GM21529 (cell line): Measurements from ENCODE around the gene ERG28.
"Not testable (repeated sequence)": the region's sequence is repeated elsewhere in the genome, so short reads cannot be mapped to it uniquely, and the experiment has no call there.

Experiments used
- ATAC-seq: cut with Tn5 transposase; IDR thresholded peaks from one replicate; pipeline ENCODE4 v1.9.1; 2021; ENCODE audit not compliant: unreplicated experiment

Gene ERG28

DNA sequence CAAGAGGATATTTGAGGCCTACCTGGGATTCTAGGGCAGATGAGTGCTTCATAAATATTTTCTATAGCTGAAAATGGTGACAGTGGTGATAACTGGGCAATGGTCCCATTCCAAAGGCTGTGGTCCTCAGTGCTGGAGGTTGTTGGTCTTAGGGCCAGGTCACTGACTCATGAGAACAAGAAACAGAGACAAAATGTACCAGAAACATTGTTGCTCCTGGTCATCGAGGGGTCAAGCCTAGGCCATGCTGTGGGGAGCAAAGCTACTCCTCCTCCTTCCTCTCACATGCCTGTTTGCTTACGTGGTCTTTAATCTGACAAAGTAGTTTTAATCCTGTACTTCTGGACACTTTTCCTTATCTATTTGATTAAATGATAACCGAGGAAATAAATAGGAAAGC lies 33.8 kb downstream of the ERG28 start:
- no peak for ATAC-seq

DNA sequence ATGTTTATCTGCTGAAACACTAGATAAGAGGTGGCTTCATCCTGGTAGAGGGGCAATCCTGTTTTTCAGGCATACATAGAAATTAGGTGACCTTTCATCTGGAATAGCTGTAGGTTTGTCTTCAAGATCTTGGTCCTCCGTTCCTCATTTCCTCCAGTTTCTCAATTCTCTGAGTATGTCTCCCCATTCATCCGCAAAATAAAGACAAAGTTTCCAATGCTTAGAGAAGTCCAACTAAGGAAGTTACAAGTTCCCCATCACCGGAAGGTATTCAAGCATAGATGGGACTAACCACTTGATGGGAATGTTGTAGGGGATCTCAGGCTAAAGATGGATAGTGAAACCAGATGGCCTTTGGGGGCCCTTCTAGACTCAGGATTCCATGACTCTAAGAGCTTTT lies 34.3 kb downstream of the ERG28 start:
- no peak for ATAC-seq

GRCh38 chr14:75625034-75625433 lies 35.6 kb downstream of the ERG28 start:
- no peak for ATAC-seq

DNA sequence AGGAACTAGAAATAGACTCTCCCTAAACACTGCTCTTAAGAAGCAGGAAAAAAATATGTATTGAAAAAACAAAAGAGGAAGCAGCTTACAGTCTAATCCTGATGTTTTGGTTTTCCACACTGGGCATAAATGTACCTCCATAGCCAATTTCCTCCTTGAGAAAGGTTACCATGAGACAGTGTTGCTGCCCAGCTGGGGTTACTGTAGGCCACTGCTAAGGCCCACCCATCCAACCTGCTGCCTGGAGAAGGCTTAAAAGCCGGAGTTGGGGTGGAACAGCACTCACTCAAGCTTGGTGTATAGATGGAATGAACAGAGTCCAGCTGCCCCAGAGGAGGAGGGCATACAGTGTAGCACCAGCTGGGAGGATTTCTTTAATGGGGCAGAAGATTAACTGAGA lies 41.1 kb downstream of the ERG28 start:
- no peak for ATAC-seq

DNA sequence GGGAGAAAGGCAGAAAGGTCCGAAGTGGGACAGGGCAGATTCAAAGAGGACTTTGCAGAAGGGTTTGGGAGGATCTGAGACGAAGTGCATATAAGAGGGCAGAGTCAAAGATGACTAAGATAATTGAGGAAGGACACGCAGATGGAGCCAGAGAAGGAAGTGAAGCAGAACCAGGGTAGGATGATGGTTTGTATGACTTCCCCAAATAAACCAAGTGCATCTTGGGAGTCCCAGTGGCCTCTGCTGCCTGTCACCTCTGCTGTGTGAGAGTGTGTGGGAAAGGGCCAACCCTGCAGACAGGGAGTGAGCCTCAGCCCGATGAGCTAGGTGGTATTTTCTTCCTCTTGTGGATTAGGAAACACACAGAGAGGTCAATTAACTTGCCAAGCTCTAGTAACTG lies 45.5 kb downstream of the ERG28 start:
- ATAC-seq, result no peak

DNA sequence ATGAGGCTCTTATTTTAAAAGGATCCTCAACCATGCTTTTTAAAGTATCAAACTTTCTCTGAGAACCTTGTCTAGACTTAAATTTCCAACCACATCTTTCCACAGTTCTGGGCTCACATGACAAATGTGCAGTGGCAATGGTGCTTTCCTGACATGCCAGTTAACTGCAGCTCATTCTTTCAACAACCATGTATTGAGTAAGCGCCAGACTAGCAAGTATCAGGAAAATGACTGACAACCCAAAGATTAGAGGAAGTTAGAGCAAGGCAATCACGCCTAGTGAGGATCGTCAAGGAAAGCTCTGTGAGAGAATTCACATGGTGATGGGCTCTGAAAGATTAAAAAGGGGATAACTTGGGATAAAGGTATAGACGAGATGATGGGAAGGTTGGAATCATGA lies 46.5 kb downstream of the ERG28 start:
- no peak for ATAC-seq

DNA sequence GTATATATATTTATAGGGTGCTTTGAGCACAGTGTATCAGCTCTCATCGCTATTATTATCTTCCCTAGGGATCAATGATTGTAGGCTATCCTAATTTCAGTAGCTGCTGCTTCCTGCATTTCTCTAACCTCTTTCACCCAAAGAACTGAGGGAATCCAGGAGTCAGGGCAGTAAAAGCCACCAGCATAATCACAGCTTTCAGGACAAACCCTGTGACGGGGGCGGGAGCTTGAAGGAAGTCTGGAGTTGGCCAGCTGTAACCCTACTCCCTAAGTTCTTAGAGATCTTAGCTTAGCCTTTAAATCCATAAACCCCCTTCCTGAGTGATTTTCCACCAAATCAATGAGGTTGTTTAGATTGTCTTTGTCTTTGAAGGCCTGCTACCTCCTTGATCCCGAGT lies 48.5 kb downstream of the ERG28 start:
- no peak for ATAC-seq

GRCh38 chr14:75610834-75611233 lies 49.8 kb downstream of the ERG28 start:
- ATAC-seq, result no peak

DNA sequence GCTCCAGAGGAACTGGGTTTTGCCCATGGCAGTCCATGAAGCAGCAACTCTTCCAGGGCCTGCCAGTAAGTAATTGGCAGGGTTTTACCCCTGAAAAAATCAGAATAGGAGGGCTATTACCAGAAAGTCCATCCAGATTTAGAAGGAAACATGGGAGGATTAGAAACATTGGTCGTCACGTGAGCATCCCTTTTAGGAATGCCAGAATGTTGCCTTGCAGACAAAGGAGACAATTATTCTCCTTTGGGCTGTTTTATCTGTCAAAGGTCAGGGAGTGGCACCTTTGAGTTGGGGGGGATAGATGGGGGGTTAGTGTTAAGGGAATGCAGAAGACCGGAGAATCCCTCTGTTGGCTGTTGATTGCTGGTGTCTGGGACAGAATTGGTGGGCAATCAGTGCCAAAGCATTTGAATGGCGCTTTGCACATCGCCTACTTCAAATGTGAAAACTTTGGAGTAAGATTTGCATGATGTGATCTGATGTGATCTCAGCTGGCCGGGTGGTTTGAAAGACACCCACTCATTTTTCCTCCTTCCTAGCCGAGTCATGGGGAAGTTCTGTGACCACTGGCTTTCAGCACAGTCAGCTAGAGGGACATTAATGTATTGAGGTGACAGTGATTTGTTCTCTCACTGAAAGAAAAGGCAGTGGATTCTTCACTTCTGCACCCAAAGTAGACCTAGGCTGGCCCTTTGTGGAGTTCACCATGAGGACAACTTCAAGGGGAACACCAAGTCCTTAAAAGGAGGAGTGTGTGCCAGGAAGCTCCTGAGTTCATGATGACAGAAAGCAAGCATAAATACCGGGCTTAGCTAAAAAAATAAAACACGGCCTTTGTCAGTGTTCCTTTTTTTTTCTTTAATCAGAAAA lies 50.8 kb downstream of the ERG28 start:
- ATAC-seq, result no peak

DNA sequence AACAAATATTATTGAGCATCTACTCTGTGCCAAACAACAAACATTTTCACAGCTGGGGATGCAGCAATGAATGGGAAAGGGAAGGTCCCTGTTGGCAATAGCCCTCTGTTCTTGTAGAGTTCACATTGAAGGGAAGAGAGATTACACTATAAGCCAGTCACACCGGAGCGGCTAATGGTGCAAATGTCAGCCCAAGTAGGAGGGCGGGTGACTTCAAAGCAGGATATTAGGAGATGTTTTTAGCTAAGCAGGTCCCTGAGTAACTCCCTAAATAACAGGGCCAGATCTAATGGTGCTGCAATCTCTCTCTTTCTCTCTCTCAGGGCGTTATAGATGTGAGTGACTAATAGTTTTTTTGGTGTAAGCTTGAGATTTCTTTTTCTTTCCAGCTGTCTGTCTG lies 51.6 kb downstream of the ERG28 start:
- ATAC-seq, result no peak

DNA sequence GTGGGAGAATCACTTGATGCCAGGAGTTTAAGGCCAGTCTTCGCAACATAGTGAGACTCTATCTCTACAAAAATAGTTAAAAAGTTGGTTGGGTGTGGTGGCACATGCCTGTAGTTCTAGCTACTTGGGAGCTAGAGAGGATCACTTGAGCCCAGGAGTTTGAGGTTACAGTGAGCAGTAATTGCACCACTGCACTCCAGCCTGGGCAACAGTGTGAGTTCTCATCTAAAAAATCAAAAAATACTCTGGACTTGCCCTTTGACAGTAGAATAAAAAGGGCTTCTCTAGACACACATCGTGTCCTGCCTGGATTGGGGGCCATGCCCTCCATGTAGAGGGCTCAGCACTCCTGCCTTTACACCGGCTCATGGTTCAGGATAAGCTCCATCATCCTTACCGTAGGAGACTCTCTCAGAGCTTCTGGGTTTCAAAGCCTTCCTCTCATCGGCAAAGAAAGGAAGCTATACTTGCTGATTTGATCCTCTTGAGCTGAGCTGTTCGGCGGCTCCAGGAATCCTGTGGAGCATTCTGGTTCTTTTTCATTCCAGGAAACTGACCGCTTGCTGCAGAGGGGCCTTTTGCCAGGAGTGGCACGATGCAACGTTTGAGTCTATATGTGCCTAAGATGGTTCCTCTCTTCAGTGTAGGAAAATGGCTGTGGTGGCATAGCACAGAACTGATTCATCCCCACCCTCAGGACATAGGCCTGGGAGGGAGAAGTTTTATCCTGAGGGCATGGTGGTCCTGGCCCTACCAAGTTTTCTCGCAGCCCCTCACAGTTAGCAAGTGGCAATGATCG lies 52.6 kb downstream of the ERG28 start:
- ATAC-seq, result no peak

GRCh38 chr14:75607044-75607443 lies 53.6 kb downstream of the ERG28 start:
- ATAC-seq, result no peak

GRCh38 chr14:75605916-75606315 lies 54.8 kb downstream of the ERG28 start:
- no peak for ATAC-seq

- no peak for ATAC-seq
These were observed 55.5 kb downstream of the ERG28 start for GRCh38 chr14:75604979-75605851.

DNA sequence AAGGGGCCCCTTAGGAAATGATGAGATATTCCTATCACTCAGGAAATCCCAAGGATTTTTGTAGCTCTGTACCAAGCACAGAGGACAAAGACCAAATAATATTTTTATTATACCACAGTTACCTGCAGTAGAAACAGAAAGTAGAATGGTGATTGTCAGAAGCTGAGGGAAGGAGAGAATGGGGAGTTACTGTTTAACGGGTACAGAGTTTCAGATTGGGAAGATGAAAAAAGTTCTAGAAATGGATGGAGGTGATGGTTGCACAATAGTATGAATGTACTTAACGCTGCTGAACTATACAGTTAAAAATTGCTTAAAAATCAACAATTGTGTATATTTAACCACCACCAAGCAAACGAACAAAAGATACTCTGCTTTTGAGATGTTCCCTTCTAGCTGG lies 58.2 kb downstream of the ERG28 start:
- ATAC-seq, result no peak

DNA sequence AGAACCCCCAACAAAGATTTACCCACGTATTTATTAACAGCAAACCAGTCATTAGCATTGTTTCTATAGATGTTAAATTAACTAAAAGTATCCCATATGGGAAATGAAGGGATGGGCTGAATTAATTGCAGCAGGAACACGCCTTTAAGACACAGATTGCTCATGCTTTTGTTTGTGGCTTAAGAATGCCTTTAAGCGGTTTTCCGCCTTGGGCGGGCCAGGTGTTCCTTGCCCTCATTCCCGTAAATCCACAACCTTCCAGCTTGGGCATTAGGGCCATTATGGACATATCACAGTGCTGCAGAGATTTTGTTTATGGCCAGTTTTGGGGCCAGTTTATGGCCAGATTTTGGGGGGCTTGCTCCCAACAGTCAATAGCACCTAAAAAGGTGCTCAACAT lies 59.6 kb downstream of the ERG28 start:
- not testable (repeated sequence) for ATAC-seq

- ATAC-seq, result not testable (repeated sequence)
These were observed 60.6 kb downstream of the ERG28 start for GRCh38 chr14:75600100-75600499.
